Type B pancreatic cell (in vitro differentiated cells): Measurements from ENCODE around the gene SP6. TPM values are rescaled to one million over a fixed set of nuclear protein-coding genes. Genes with fewer than 3 reads are reported as not detected.

Source experiments
- DNase-seq: peaks from one replicate; pipeline ENCODE4 v3.0.0; 2021; ENCODE audit warnings: mixed read lengths; ENCODE audit not compliant: unreplicated experiment; ENCODE audit errors: extremely low spot score
- H3K27ac Mint-ChIP-seq: 2 replicates; pipeline ENCODE4 v1.8.0; 2021; ENCODE audit warnings: mild to moderate bottlenecking, mixed read lengths
- H3K27me3 Mint-ChIP-seq: 2 replicates; pipeline ENCODE4 v1.8.0; 2021; ENCODE audit warnings: mixed read lengths
- H3K36me3 Mint-ChIP-seq: 2 replicates; pipeline ENCODE4 v1.8.0; 2021; ENCODE audit warnings: mixed read lengths
- H3K4me1 Mint-ChIP-seq: one replicate; pipeline ENCODE4 v1.8.0; 2021; ENCODE audit warnings: mixed read lengths; ENCODE audit not compliant: unreplicated experiment
- H3K4me3 Mint-ChIP-seq: 2 replicates; pipeline ENCODE4 v1.8.0; 2021; ENCODE audit warnings: mild to moderate bottlenecking, mixed read lengths
- H3K9me3 Mint-ChIP-seq: 2 replicates; pipeline ENCODE4 v1.8.0; 2021; ENCODE audit warnings: mixed read lengths
- total RNA-seq: library from RNA; stranded (reverse); gene quantifications from 2 replicates; pipeline ENCODE4 v1.2.1, GENCODE V29; 2021; ENCODE audit warnings: low replicate concordance
- TF ChIP-seq, protein P1 (sequence below): fragments of 200-600 bp; sonication (generic); conservative IDR thresholded peaks from 2 replicates; pipeline ENCODE4 v1.5.0; 2021; ENCODE audit warnings: antibody characterized with exemption, mild to moderate bottlenecking

Gene SP6
- total RNA-seq, 1 donor from 2014 or later = 19.3 TPM

DNA sequence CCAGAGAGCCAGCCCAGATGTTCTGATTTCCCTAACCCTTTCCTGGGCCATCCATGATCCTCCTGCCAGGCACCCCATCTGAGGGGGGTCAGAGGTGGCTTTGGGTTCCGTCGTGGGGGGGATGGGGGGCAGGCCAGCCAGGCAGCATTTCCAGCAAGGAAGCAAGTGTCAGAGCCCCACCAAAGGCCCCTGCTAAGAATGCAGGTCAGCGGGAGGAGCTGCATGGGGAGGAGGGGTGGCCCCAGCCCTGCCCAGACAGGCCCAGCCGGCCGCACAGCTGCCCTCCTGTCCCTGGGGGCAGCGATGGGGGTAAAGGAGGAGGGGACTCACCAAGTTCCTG lies 7.6 kb downstream of the SP6 start:
- no peaks in the 10 kb centered on the region for H3K36me3 Mint-ChIP-seq
- peak overlapping the region; percentile 81 for H3K27ac Mint-ChIP-seq
- peaks cover 16% of the 10 kb centered on the region for H3K4me1 Mint-ChIP-seq
- H3K27me3 Mint-ChIP-seq = peaks cover 44% of the 10 kb centered on the region
- DNase-seq = no peak
- TF ChIP-seq, protein P1, sequence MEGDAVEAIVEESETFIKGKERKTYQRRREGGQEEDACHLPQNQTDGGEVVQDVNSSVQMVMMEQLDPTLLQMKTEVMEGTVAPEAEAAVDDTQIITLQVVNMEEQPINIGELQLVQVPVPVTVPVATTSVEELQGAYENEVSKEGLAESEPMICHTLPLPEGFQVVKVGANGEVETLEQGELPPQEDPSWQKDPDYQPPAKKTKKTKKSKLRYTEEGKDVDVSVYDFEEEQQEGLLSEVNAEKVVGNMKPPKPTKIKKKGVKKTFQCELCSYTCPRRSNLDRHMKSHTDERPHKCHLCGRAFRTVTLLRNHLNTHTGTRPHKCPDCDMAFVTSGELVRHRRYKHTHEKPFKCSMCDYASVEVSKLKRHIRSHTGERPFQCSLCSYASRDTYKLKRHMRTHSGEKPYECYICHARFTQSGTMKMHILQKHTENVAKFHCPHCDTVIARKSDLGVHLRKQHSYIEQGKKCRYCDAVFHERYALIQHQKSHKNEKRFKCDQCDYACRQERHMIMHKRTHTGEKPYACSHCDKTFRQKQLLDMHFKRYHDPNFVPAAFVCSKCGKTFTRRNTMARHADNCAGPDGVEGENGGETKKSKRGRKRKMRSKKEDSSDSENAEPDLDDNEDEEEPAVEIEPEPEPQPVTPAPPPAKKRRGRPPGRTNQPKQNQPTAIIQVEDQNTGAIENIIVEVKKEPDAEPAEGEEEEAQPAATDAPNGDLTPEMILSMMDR = no peak
- H3K4me3 Mint-ChIP-seq = peak overlapping the region; percentile 78
- H3K9me3 Mint-ChIP-seq = no peaks in the 10 kb centered on the region

DNA sequence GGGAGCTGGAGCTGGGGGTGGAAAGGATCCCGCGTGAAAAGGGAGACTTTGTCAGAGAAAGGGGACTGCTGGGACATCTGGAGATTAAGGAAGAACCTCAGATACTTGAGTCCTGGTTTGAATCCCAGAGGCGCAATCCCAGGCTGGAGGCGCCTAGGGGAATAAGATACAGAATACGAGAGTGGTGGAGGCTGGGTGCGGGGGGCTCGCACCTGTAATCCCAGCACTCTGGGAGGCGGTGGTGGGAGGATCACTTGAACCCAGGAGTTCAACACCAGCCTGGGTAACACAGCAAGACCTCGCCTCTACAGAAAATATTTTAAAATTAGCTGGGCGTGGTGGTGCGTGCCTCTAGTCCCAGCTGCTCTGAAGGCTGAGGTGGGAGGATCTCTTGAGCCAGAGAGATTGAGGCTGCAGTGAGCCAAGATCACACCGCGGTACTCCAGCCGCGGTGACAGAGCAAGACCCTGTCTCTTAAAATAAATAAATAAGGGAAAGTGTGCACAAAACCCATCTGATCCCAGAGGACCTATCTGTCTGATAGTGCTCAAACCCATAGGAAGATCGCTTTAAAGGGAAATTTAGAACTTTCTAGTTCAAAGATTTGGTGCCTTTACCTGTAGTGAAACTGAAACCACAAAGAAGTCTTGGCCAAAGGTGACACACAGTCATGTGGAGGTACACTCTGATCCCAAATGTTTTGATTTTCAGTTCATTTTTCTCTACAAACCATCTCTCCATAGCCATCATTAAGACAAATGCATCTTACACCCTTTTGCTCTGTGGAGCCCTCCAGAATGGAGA lies 9.3 kb downstream of the SP6 start:
- peak overlapping the region; percentile 81 for H3K27ac Mint-ChIP-seq
- no peaks in the 10 kb centered on the region for H3K36me3 Mint-ChIP-seq
- DNase-seq = no peak
- H3K4me1 Mint-ChIP-seq = peaks cover 16% of the 10 kb centered on the region
- TF ChIP-seq, protein P1 = peak; percentile 21
- H3K27me3 Mint-ChIP-seq = peaks cover 30% of the 10 kb centered on the region
- no peaks in the 10 kb centered on the region for H3K9me3 Mint-ChIP-seq
- H3K4me3 Mint-ChIP-seq = peak overlapping the region; percentile 95

DNA sequence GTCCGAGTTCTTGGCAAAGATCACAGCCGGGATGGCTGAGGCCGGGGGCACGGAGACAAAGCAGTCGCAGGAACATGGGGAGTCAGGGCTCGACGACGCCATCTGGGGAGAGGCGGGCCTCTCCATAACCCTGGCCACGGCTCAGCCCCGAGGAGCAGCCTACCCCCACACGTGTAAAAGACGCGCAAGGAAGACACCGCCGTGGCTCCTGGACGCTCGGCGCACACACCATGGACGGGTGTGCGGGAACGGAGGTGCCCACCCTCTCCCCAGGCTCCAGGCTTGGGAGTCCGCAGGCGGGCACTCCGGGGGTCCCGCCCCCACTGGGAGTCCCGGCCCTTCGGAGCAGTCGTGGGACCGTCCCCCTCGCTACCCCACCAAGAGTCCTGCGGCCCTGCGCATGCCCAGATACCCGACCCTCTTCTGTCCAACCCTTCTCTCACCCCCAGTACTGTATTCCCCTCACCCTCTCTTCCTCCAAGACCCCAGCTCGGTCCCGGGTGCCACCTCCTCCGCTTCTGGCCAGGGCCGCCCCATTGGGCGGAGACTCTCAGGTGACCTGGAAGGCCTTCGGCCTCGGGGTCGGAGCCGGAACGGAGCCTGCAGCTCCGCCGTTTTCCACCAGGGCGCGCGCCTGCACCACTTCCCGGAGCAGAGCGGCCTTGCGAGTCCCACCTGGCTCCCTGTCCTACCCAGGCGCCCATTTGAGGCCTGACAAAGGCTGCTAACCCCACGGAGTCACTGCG lies 10.0 kb downstream of the SP6 start, which contains the start of gene SCRN2:
TSS of gene SCRN2 (minus strand) at position 532 of the 746 bp plus-strand sequence. CDS start at position 102, 430 bp downstream.
- H3K36me3 Mint-ChIP-seq = no peaks in the 10 kb centered on the region
- peak within 1 kb of the TSS; percentile 81 for H3K27ac Mint-ChIP-seq
- H3K27me3 Mint-ChIP-seq = peaks cover 22% of the 10 kb centered on the region
- DNase-seq = peak; percentile 95
- peak within 1 kb of the TSS; percentile 95 for H3K4me3 Mint-ChIP-seq
- H3K9me3 Mint-ChIP-seq = no peaks in the 10 kb centered on the region
- peaks cover 16% of the 10 kb centered on the region for H3K4me1 Mint-ChIP-seq
- TF ChIP-seq, protein P1 = peak; percentile 94

DNA sequence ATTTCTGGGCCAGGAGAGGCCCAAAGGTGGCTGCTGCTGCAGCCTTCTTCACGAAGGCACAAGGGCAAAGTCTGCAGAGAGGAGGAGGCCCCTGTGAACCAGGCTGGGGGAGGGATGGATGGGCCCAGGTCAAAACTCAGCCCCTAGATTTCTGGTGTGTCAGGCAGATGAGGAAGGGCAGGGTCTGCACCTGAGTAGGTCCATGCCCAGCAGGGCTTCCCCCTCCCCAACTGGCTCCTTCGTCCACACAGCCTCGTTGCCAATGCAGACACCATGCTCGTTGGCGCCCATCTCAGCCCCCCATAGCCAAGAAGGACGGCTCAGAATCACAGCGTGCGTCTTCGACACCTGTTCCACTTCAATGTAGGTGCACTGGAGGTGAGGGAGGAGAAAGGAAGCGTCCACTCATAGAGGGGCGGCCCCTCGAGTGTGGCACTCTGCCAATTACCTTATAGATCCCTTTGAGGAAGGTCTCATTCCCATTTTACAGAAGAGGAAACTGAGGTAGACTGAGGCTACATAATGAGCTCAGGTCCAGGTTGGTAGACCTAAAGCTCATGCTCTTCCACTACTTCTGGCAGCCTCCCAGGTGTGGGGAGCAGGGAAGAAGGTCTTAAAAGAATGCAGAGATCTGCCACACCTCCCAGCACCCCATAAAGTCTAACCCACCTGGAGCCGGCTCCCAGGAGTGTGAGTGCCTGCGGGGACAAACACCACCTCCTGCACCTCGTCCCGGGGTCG lies 10.8 kb downstream of the SP6 start:
- peaks cover 15% of the 10 kb centered on the region for H3K27me3 Mint-ChIP-seq
- H3K4me1 Mint-ChIP-seq = peaks cover 16% of the 10 kb centered on the region
- DNase-seq = no peak
- H3K9me3 Mint-ChIP-seq = no peaks in the 10 kb centered on the region
- H3K4me3 Mint-ChIP-seq = peak overlapping the region; percentile 95
- TF ChIP-seq, protein P1 = no peak
- H3K36me3 Mint-ChIP-seq = no peaks in the 10 kb centered on the region
- peak overlapping the region; percentile 81 for H3K27ac Mint-ChIP-seq

DNA sequence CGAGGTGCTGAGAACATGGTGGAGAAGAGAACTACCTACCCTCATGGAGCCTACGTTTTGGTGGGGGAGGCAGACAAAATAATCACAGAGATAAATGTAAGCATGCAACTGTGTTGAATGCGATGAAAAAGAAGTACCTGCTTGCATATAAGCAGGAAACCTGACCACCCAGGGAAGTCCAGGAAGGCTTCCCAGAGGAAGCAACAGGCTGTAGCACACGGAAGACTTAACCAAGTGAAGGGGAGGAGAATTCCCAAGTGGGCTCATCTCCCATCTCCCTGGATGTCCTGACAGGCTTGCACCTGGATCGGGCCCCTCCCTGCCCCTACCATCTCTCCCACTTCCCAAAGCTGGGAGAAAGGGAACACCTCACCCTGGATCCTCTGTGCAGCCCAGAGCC lies 11.9 kb downstream of the SP6 start:
- TF ChIP-seq, protein P1 = no peak
- H3K9me3 Mint-ChIP-seq = no peaks in the 10 kb centered on the region
- no peak overlapping the region for H3K27ac Mint-ChIP-seq
- H3K36me3 Mint-ChIP-seq = no peaks in the 10 kb centered on the region
- peaks cover 16% of the 10 kb centered on the region for H3K4me1 Mint-ChIP-seq
- H3K4me3 Mint-ChIP-seq = peak overlapping the region; percentile 57
- no peak for DNase-seq
- H3K27me3 Mint-ChIP-seq = peaks cover 4% of the 10 kb centered on the region
